ENCODE measurements around the gene TENM4.

GRCh38 chr11:79296141-79296540 lies 144.7 kb downstream of the TENM4 start:
- TF ChIP-seq CTCF (IDR thresholded peaks at IDR 0.05) (no peak), EZH2 (IDR thresholded peaks at IDR 0.05) (no peak), EZH2phosphoT487 (IDR thresholded peaks at IDR 0.05) (no peak)

Data from neural progenitor cell (in vitro differentiated cells).